ENCODE data around the gene HTATSF1.
A peak's percentile ranks its signal among the peaks of the same experiment; 100 is the strongest.

HTATSF1 gene

DNA sequence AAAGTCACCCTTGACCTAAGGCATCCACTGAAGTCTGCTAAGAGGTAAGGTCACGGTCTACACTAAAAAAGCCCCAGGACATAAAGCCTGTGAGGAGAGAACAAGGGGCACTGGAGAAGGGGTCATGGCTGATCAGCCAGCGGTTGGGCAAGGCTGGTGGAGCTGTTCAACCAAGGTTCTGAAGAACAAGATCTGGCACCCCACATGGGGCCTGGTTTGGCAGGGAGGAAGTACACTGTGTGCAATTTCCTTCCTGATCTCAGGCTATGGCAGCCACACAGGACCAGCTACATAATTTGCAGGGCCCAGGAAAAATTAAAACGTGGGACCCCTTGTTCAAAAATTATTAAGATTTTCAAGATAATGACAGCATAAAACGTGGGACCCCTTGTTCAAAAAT, 23.7 kb upstream of the HTATSF1 start:
- no peak overlapping the region for H3K9ac ChIP-seq (ENCODE audit: low read length)
- H3K27me3 ChIP-seq (ENCODE audit: control insufficient read depth in 1 of 2, insufficient read depth in 2 of 2, low read length in 2 of 2), result peaks cover 4 to 11% of the 10 kb centered on the region in 2 donors
- H3K4me1 ChIP-seq (ENCODE audit: insufficient read depth, low read length), result no peaks in the 10 kb centered on the region
- H3K9me3 ChIP-seq (ENCODE audit: low read length), result no peaks in the 10 kb centered on the region
- H3K4me3 ChIP-seq (ENCODE audit: low read depth in 1 of 2, low read length in 2 of 2), result no peak overlapping the region
- H3K36me3 ChIP-seq (ENCODE audit: insufficient read depth, low read length), result no peaks in the 10 kb centered on the region
- H3K27ac ChIP-seq (ENCODE audit: low read depth, low read length), result no peak overlapping the region

DNA sequence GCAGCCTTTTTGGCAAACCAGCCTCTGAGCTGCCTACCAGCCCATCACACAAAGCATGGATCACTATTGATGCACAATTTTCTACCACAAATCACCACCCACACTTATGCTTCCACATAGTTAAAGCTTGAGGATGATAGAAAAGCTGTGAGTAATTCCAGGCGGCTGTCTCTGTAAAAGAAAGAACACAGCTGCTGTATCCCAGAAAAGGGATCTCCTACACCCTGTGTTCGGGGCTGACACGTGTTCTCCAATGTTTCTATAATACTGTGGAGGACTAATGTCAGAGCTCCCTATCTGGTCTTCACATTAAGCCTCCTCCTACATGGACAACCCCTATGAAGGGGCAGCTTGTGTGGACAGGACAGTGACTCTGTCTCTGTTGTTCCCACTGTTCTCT, 22.2 kb upstream of the HTATSF1 start:
- H3K4me3 ChIP-seq (ENCODE audit: low read depth in 1 of 2, low read length in 2 of 2), result no peak overlapping the region
- H3K27me3 ChIP-seq (ENCODE audit: control insufficient read depth in 1 of 2, insufficient read depth in 2 of 2, low read length in 2 of 2), result peaks cover 4 to 11% of the 10 kb centered on the region in 2 donors
- H3K4me1 ChIP-seq (ENCODE audit: insufficient read depth, low read length), result no peaks in the 10 kb centered on the region
- H3K9ac ChIP-seq (ENCODE audit: low read length), result no peak overlapping the region
- no peaks in the 10 kb centered on the region for H3K9me3 ChIP-seq (ENCODE audit: low read length)
- H3K36me3 ChIP-seq (ENCODE audit: insufficient read depth, low read length), result no peaks in the 10 kb centered on the region
- no peak overlapping the region for H3K27ac ChIP-seq (ENCODE audit: low read depth, low read length)

DNA sequence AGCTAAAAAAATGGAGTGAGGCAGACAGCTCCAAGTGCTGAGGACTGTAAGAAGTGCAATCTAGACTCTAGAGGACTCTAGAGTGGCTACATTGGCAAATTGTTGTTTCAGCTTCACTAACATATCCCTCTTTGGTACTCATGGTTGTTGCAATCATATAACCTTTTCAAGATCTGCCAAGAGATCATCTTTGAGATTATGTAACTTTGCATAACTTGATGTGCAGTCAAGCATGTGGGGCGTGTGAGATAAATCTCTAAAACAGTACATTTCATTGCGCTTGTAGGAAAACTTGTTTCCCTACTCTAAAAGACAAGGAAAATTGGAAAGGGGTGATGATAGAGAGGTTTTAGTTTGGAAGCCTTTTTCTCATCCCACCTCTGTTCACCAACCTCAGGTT, 20.9 kb upstream of the HTATSF1 start:
- Histone ChIP-seq H3K9me3 (ENCODE audit: low read length) (no peaks in the 10 kb centered on the region), H3K27ac (ENCODE audit: low read depth, low read length) (no peak overlapping the region), H3K9ac (ENCODE audit: low read length) (no peak overlapping the region), H3K36me3 (ENCODE audit: insufficient read depth, low read length) (no peaks in the 10 kb centered on the region), H3K4me1 (ENCODE audit: insufficient read depth, low read length) (no peaks in the 10 kb centered on the region), H3K4me3 (ENCODE audit: low read depth in 1 of 2, low read length in 2 of 2) (no peak overlapping the region), H3K27me3 (ENCODE audit: control insufficient read depth in 1 of 2, insufficient read depth in 2 of 2, low read length in 2 of 2) (peaks cover 3 to 4% of the 10 kb centered on the region in 2 donors)

DNA sequence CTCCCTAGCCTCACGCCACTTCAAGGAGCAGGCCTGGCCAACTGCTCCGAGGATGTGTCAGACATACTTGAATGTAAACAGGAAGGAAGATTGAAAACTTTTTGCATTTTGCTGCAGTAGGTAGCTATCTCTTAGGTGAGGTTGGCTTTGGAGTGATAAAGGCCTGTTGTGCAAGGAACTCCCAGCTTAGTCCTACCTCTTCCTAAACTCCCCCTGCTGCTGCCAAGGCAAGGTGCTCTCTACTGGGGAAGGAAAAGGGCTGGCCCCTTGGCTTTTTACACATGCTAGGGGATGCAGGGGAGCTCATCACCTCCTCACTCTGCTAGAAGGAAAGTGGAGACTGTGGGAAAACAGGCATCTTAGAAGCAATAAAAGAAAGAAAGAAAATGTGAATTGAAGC, 20.4 kb upstream of the HTATSF1 start:
- Histone ChIP-seq H3K27ac (ENCODE audit: low read depth, low read length) (no peak overlapping the region), H3K9ac (ENCODE audit: low read length) (no peak overlapping the region), H3K27me3 (ENCODE audit: control insufficient read depth in 1 of 2, insufficient read depth in 2 of 2, low read length in 2 of 2) (peaks cover 3 to 4% of the 10 kb centered on the region in 2 donors), H3K4me3 (ENCODE audit: low read depth in 1 of 2, low read length in 2 of 2) (no peak overlapping the region), H3K36me3 (ENCODE audit: insufficient read depth, low read length) (no peaks in the 10 kb centered on the region), H3K4me1 (ENCODE audit: insufficient read depth, low read length) (no peaks in the 10 kb centered on the region), H3K9me3 (ENCODE audit: low read length) (no peaks in the 10 kb centered on the region)

- Histone ChIP-seq H3K4me3 (ENCODE audit: low read depth in 1 of 2, low read length in 2 of 2) (no peak overlapping the region), H3K4me1 (ENCODE audit: insufficient read depth, low read length) (no peaks in the 10 kb centered on the region), H3K27me3 (ENCODE audit: control insufficient read depth in 1 of 2, insufficient read depth in 2 of 2, low read length in 2 of 2) (peaks cover 0 to 11% of the 10 kb centered on the region in 2 donors), H3K27ac (ENCODE audit: low read depth, low read length) (no peak overlapping the region), H3K9ac (ENCODE audit: low read length) (no peak overlapping the region), H3K9me3 (ENCODE audit: low read length) (no peaks in the 10 kb centered on the region), H3K36me3 (ENCODE audit: insufficient read depth, low read length) (no peaks in the 10 kb centered on the region)
These were observed 17.0 kb upstream of the HTATSF1 start for GRCh38 chrX:136480383-136480782.

GRCh38 chrX:136487647-136488046, 9.7 kb upstream of the HTATSF1 start, which contains the start of gene BRS3:
Gene BRS3, plus strand, starts transcription at chrX:136487947. Its CDS starts 168 bp downstream, at chrX:136488115.
- no peak within 1 kb of the TSS for H3K4me3 ChIP-seq (ENCODE audit: low read depth in 1 of 2, low read length in 2 of 2)
- H3K9me3 ChIP-seq (ENCODE audit: low read length), result no peaks in the 10 kb centered on the region
- H3K27me3 ChIP-seq (ENCODE audit: control insufficient read depth in 1 of 2, insufficient read depth in 2 of 2, low read length in 2 of 2), result peaks cover 5 to 10% of the 10 kb centered on the region in 2 donors
- H3K36me3 ChIP-seq (ENCODE audit: insufficient read depth, low read length), result no peaks in the 10 kb centered on the region
- H3K4me1 ChIP-seq (ENCODE audit: insufficient read depth, low read length), result no peaks in the 10 kb centered on the region
- no peak within 1 kb of the TSS for H3K27ac ChIP-seq (ENCODE audit: low read depth, low read length)
- no peak within 1 kb of the TSS for H3K9ac ChIP-seq (ENCODE audit: low read length)

- Histone ChIP-seq H3K9me3 (ENCODE audit: low read length) (no peaks in the 10 kb centered on the region), H3K4me3 (ENCODE audit: low read depth in 1 of 2, low read length in 2 of 2) (no peak overlapping the region), H3K4me1 (ENCODE audit: insufficient read depth, low read length) (no peaks in the 10 kb centered on the region), H3K9ac (ENCODE audit: low read length) (no peak overlapping the region), H3K36me3 (ENCODE audit: insufficient read depth, low read length) (no peaks in the 10 kb centered on the region), H3K27ac (ENCODE audit: low read depth, low read length) (no peak overlapping the region), H3K27me3 (ENCODE audit: control insufficient read depth in 1 of 2, insufficient read depth in 2 of 2, low read length in 2 of 2) (peaks cover 4 to 10% of the 10 kb centered on the region in 2 donors)
These were observed 8.7 kb upstream of the HTATSF1 start for GRCh38 chrX:136488706-136489105.

DNA sequence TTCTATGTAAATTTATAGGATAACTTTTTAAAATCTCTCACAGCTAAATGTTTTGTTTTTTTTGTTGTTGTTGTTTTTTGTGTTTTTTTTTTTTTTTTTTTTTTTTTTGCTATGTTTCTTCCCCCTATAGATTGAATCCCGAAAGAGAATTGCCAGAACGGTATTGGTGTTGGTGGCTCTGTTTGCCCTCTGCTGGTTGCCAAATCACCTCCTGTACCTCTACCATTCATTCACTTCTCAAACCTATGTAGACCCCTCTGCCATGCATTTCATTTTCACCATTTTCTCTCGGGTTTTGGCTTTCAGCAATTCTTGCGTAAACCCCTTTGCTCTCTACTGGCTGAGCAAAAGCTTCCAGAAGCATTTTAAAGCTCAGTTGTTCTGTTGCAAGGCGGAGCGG, 5.6 kb upstream of the HTATSF1 start:
- Histone ChIP-seq H3K36me3 (ENCODE audit: insufficient read depth, low read length) (no peaks in the 10 kb centered on the region), H3K27me3 (ENCODE audit: control insufficient read depth in 1 of 2, insufficient read depth in 2 of 2, low read length in 2 of 2) (peaks cover 4 to 7% of the 10 kb centered on the region in 2 donors)

GRCh38 chrX:136493011-136493410, 4.4 kb upstream of the HTATSF1 start:
- Histone ChIP-seq H3K4me1 (ENCODE audit: insufficient read depth, low read length) (no peaks in the 10 kb centered on the region), H3K27me3 (ENCODE audit: control insufficient read depth in 1 of 2, insufficient read depth in 2 of 2, low read length in 2 of 2) (peaks cover 4 to 7% of the 10 kb centered on the region in 2 donors), H3K27ac (ENCODE audit: low read depth, low read length) (no peak overlapping the region), H3K4me3 (ENCODE audit: low read depth in 1 of 2, low read length in 2 of 2) (no peak overlapping the region), H3K9me3 (ENCODE audit: low read length) (no peaks in the 10 kb centered on the region), H3K36me3 (ENCODE audit: insufficient read depth, low read length) (no peaks in the 10 kb centered on the region), H3K9ac (ENCODE audit: low read length) (no peak overlapping the region)

More for the DNA sequence above, 5.6 kb upstream of the HTATSF1 start:
- Histone ChIP-seq H3K4me1 (ENCODE audit: insufficient read depth, low read length) (no peaks in the 10 kb centered on the region), H3K4me3 (ENCODE audit: low read depth in 1 of 2, low read length in 2 of 2) (no peak overlapping the region), H3K9me3 (ENCODE audit: low read length) (no peaks in the 10 kb centered on the region), H3K9ac (ENCODE audit: low read length) (no peak overlapping the region), H3K27ac (ENCODE audit: low read depth, low read length) (no peak overlapping the region)

DNA sequence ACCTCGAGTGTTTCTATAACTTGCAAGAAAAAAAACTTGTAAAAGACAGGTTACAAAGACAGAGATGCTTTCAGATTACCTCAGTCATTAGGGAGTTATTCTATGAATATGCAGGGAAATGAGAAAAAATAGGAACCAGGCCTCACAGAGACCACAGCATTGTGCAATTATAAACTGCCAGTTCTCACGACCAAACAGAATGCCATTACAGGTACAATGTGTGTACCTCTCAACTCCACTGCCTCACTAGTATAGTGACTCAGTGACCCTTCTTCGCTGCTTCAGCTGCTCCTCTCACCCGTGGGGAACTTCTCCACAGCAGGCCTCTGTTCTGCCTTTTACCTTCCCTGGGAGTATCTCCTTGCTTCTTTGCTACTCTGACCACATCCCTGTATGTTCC, 2.3 kb upstream of the HTATSF1 start:
- Histone ChIP-seq H3K27ac (ENCODE audit: low read depth, low read length) (no peak overlapping the region), H3K27me3 (ENCODE audit: control insufficient read depth in 1 of 2, insufficient read depth in 2 of 2, low read length in 2 of 2) (peaks cover 4 to 7% of the 10 kb centered on the region in 2 donors), H3K9ac (ENCODE audit: low read length) (no peak overlapping the region), H3K4me3 (ENCODE audit: low read depth in 1 of 2, low read length in 2 of 2) (no peak overlapping the region), H3K4me1 (ENCODE audit: insufficient read depth, low read length) (no peaks in the 10 kb centered on the region), H3K9me3 (ENCODE audit: low read length) (no peaks in the 10 kb centered on the region), H3K36me3 (ENCODE audit: insufficient read depth, low read length) (no peaks in the 10 kb centered on the region)

DNA sequence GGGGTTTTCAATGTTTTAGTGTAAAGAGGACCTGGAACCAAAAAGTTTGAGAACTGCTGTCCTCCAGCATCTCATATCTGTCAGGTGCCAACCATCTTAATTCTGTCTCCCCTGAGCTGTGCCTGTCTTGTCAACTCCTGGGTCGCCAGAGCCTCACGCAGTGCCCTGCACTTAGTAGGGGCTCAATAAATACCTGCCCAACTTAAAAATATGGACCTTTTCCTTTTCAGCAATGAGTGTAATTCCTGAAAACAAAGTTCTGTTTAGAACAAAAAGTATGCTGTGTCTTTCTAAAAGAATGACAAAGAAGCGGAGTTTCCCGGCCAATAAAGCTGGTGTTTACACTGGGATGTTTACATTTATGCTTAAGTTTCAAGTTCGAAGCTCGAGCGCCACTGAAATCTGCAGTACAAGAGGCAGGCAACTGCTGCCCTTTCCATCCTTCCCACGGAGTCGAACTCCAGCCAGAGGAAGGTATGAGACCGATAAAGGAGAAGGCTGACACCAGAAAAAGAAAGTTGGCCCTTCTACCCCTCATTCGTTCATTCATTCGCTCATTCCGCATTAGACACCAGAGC, 1.1 kb upstream of the HTATSF1 start:
- Histone ChIP-seq H3K4me1 (ENCODE audit: insufficient read depth, low read length) (no peaks in the 10 kb centered on the region), H3K36me3 (ENCODE audit: insufficient read depth, low read length) (peaks cover 3% of the 10 kb centered on the region), H3K27ac (ENCODE audit: low read depth, low read length) (peak overlapping the region; percentile 59), H3K4me3 (ENCODE audit: low read depth in 1 of 2, low read length in 2 of 2) (peak overlapping the region; percentile 5 to 52), H3K9ac (ENCODE audit: low read length) (peak overlapping the region; percentile 4), H3K9me3 (ENCODE audit: low read length) (no peaks in the 10 kb centered on the region), H3K27me3 (ENCODE audit: control insufficient read depth in 1 of 2, insufficient read depth in 2 of 2, low read length in 2 of 2) (peaks cover 2 to 4% of the 10 kb centered on the region in 2 donors)
